Liver (tissue), 9 donors: ENCODE data around the gene BIRC6. TPM values are rescaled to one million over a fixed set of nuclear protein-coding genes. Genes with fewer than 3 reads are reported as not detected.

Source experiments
- DNase-seq: peaks from one replicate; pipeline ENCODE4 v3.0.0-alpha.2; 2017; ENCODE audit warnings: low spot score
- H3K27ac ChIP-seq, 2 donors: one replicate each; pipeline ENCODE4 v1.7.0; 2013; ENCODE audit warnings: inconsistent platforms in 2 of 2, low read length in 2 of 2, control low read depth in 1 of 2, low read depth in 1 of 2, mild to moderate bottlenecking in 1 of 2
- H3K27me3 ChIP-seq, 4 donors: one replicate each; pipeline versions ENCODE4 v1.6.1 to v1.7.0; 2013; ENCODE audit warnings: low read length in 3 of 4, inconsistent platforms in 1 of 4, mild to moderate bottlenecking in 1 of 4, moderate library complexity in 1 of 4; ENCODE audit not compliant: control insufficient read depth in 4 of 4, insufficient read depth in 4 of 4
- H3K36me3 ChIP-seq, 4 donors: one replicate each; pipeline versions ENCODE4 v1.6.1 to v1.7.0; 2013; ENCODE audit warnings: low read length in 3 of 4, mild to moderate bottlenecking in 3 of 4, low read depth in 1 of 4, moderate library complexity in 1 of 4; ENCODE audit not compliant: control insufficient read depth in 4 of 4, insufficient read depth in 3 of 4
- H3K4me1 ChIP-seq, 4 donors: one replicate each; pipeline versions ENCODE4 v1.6.1 to v1.7.0; 2013; ENCODE audit warnings: low read length in 3 of 4, mild to moderate bottlenecking in 3 of 4, moderate library complexity in 1 of 4; ENCODE audit not compliant: control insufficient read depth in 4 of 4, insufficient read depth in 4 of 4
- H3K4me3 ChIP-seq, 3 donors: one replicate each; pipeline versions ENCODE4 v1.6.1 to v1.7.0; 2013; ENCODE audit warnings: low read length in 3 of 3, control low read depth in 1 of 3, low read depth in 1 of 3, mild to moderate bottlenecking in 1 of 3
- H3K9ac ChIP-seq, 2 donors: one replicate each; pipeline ENCODE4 v1.7.0; 2013; ENCODE audit warnings: low read length in 2 of 2, mild to moderate bottlenecking in 2 of 2, moderate library complexity in 2 of 2, control low read depth in 1 of 2, low read depth in 1 of 2
- H3K9me3 ChIP-seq, 4 donors: one replicate each; pipeline versions ENCODE4 v1.6.1 to v1.7.0; 2013; ENCODE audit warnings: low read length in 3 of 4; ENCODE audit not compliant: control insufficient read depth in 4 of 4
- CTCF ChIP-seq: fragments of 150-350 bp; IDR thresholded peaks from 2 replicates; pipeline ENCODE4 v1.5.1; 2017; ENCODE audit warnings: improper control_type of control experiment, low read depth, low read length; ENCODE audit not compliant: missing input control
- FOXA1 ChIP-seq: IDR thresholded peaks from 2 replicates; pipeline ENCODE4 v1.6.1; 2016; ENCODE audit warnings: antibody characterized with exemption
- GABPA ChIP-seq, 2 donors: IDR thresholded peaks in 1 of 2; conservative IDR thresholded peaks in 1 of 2; 2 replicates each; pipeline ENCODE4 v1.6.1; 2016; ENCODE audit warnings: antibody characterized with exemption in 2 of 2, mild to moderate bottlenecking in 1 of 2, moderate library complexity in 1 of 2
- HNF4A ChIP-seq, 2 donors: conservative IDR thresholded peaks; 2 replicates each; pipeline ENCODE4 v1.6.1; 2016; ENCODE audit warnings: antibody characterized with exemption in 2 of 2, mild to moderate bottlenecking in 2 of 2
- HNF4G ChIP-seq: IDR thresholded peaks from 2 replicates; pipeline ENCODE4 v1.6.1; 2016; ENCODE audit warnings: antibody characterized with exemption
- JUND ChIP-seq, 2 donors: IDR thresholded peaks; 2 replicates each; pipeline ENCODE4 v1.6.1; 2016; ENCODE audit warnings: antibody characterized with exemption in 2 of 2
- MAX ChIP-seq: IDR thresholded peaks from 2 replicates; pipeline ENCODE4 v1.6.1; 2016; ENCODE audit warnings: antibody characterized with exemption
- NR2F2 ChIP-seq: IDR thresholded peaks from 2 replicates; pipeline ENCODE4 v1.6.1; 2016; ENCODE audit warnings: antibody characterized with exemption
- RAD21 ChIP-seq, 2 donors: IDR thresholded peaks; 2 replicates each; pipeline ENCODE4 v1.6.1; 2016; ENCODE audit warnings: antibody characterized with exemption in 2 of 2, mild to moderate bottlenecking in 2 of 2
- RXRA ChIP-seq, 2 donors: IDR thresholded peaks; 2 replicates each; pipeline ENCODE4 v1.6.1; 2017 to 2018; ENCODE audit warnings: antibody characterized with exemption in 2 of 2, mild to moderate bottlenecking in 1 of 2
- SP1 ChIP-seq: IDR thresholded peaks from 2 replicates; pipeline ENCODE4 v1.6.1; 2018; ENCODE audit warnings: antibody characterized with exemption, mild to moderate bottlenecking
- TAF1 ChIP-seq: conservative IDR thresholded peaks from 2 replicates; pipeline ENCODE4 v1.6.1; 2016; ENCODE audit warnings: antibody characterized with exemption, mild to moderate bottlenecking
- YY1 ChIP-seq: IDR thresholded peaks from 2 replicates; pipeline ENCODE4 v1.6.1; 2016; ENCODE audit warnings: antibody characterized with exemption, mild to moderate bottlenecking
- WGBS: extraction: QIAGEN DNeasy Blood & Tissue Kit; methylation state at CpG from one replicate; pipeline ENCODE4 v1.1.7; 2013; 5-methylcytosine and 5-hydroxymethylcytosine counted together
- polyA plus RNA-seq, 2 donors: library from polyadenylated mRNA; stranded (reverse) in 1 of 2; unstranded in 1 of 2; fragments of 200-250 nt in 1 of 2; fragments of >200 nt in 1 of 2; fragmentation: Nextera tagmentation in 1 of 2; extraction: Ambion mirVana in 1 of 2; gene quantifications; one replicate each; pipeline versions ENCODE4 v1.2.1 to v1.2.3, GENCODE V29; 2013 to 2015
- total RNA-seq, 2 donors: library from RNA; depleted of rRNA; stranded (reverse); fragments of >200 nt; gene quantifications; one replicate each; pipeline ENCODE4 v1.2.3, GENCODE V29; 2014
- TF ChIP-seq, protein P1 (sequence below): IDR thresholded peaks from 2 replicates; pipeline ENCODE4 v1.6.1; 2016; ENCODE audit warnings: antibody characterized with exemption
- donor health status: healthy.
- donor health status: healthy.
- donor health status: healthy.
- donor health status: healthy.
- donor health status: healthy.

The BIRC6 gene
- total and polyA plus RNA-seq, 4 donors: 11.1 to 171 (median 45.2) TPM

DNA sequence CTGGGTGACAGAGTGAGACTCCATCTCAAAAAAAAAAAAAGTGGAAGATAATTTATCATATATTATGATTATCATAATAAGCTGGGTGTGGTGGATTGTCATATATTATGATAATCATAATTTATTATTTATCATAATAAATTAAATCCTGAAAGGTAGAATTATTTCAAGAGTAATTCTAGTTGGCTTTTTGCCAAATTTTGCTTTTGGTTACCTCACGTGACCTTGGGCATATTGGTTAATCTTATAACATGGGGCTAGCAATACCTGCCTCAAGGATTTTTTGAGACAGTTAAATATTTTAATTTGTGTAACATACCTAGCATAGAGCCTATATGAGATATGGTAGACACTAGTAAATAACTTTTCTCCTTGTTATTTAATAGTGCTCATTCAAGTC, 159.7 kb downstream of the BIRC6 start:
- peaks cover 6 to 61% (median 52%) of the 10 kb centered on the region in 4 donors for H3K36me3 ChIP-seq
- 72% methylated on average over 1 of the region's 1 CpG for WGBS

GRCh38 chr2:32522770-32523169, 165.9 kb downstream of the BIRC6 start:
- no peak overlapping the region for H3K27ac ChIP-seq
- H3K27me3 ChIP-seq: no peaks in the 10 kb centered on the region
- no peak for TF ChIP-seq HNF4A (conservative IDR thresholded peaks at IDR 0.05)
- no peak for TF ChIP-seq NR2F2
- TF ChIP-seq RXRA (IDR thresholded peaks at IDR 0.05): no peak
- TF ChIP-seq CTCF: no peak
- TF ChIP-seq TAF1: no peak
- TF ChIP-seq, protein P1, sequence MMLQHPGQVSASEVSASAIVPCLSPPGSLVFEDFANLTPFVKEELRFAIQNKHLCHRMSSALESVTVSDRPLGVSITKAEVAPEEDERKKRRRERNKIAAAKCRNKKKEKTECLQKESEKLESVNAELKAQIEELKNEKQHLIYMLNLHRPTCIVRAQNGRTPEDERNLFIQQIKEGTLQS: no peak
- no peak for TF ChIP-seq YY1
- no peak for TF ChIP-seq JUND (IDR thresholded peaks at IDR 0.05)
- TF ChIP-seq GABPA (IDR thresholded peaks at IDR 0.05 in 1 of 2, conservative IDR thresholded peaks at IDR 0.05 in 1 of 2): no peak
- no peak for TF ChIP-seq RAD21 (IDR thresholded peaks at IDR 0.05)
- no peak for TF ChIP-seq MAX
- H3K9me3 ChIP-seq: no peaks in the 10 kb centered on the region
- peaks cover 12 to 58% (median 50%) of the 10 kb centered on the region in 4 donors for H3K36me3 ChIP-seq
- H3K4me3 ChIP-seq: no peak overlapping the region
- no peak overlapping the region for H3K9ac ChIP-seq
- no peaks in the 10 kb centered on the region for H3K4me1 ChIP-seq
- DNase-seq: no peak
- WGBS: 95% methylated on average over 3 of the region's 3 CpGs

More for the DNA sequence above, 159.7 kb downstream of the BIRC6 start:
- Histone ChIP-seq H3K4me1 (no peaks in the 10 kb centered on the region), H3K9me3 (no peaks in the 10 kb centered on the region), H3K4me3 (no peak overlapping the region), H3K27ac (no peak overlapping the region), H3K27me3 (no peaks in the 10 kb centered on the region), H3K9ac (no peak overlapping the region)
- TF ChIP-seq JUND (IDR thresholded peaks at IDR 0.05) (no peak), TAF1 (no peak), SP1 (no peak), NR2F2 (no peak), FOXA1 (no peak), CTCF (no peak), HNF4G (no peak)
- TF ChIP-seq, protein P1: no peak
- no peak for DNase-seq
